Astrocyte (in vitro differentiated cells and primary cell): ENCODE measurements around the gene IGFN1.

Experiments
- CTCF ChIP-seq: IDR thresholded peaks from 2 replicates; pipeline ENCODE4 v1.5.1; 2011; ENCODE audit warnings: low read depth, mild to moderate bottlenecking, inconsistent platforms, low read length, moderate library complexity; ENCODE audit not compliant: insufficient read depth
- EZH2 ChIP-seq: IDR thresholded peaks from 2 replicates; pipeline ENCODE4 v1.6.1; 2012; ENCODE audit warnings: mild to moderate bottlenecking, low read length, inconsistent platforms; ENCODE audit not compliant: insufficient read depth

GRCh38 chr1:201214886-201215285 is 24.3 kb downstream of the IGFN1 start:
- TF ChIP-seq CTCF (no peak), EZH2 (no peak)
